ENCODE results near the gene CEP152.

GRCh38 chr15:48723969-48724368 lies 86.9 kb downstream of the CEP152 start:
- TF ChIP-seq, protein P1, sequence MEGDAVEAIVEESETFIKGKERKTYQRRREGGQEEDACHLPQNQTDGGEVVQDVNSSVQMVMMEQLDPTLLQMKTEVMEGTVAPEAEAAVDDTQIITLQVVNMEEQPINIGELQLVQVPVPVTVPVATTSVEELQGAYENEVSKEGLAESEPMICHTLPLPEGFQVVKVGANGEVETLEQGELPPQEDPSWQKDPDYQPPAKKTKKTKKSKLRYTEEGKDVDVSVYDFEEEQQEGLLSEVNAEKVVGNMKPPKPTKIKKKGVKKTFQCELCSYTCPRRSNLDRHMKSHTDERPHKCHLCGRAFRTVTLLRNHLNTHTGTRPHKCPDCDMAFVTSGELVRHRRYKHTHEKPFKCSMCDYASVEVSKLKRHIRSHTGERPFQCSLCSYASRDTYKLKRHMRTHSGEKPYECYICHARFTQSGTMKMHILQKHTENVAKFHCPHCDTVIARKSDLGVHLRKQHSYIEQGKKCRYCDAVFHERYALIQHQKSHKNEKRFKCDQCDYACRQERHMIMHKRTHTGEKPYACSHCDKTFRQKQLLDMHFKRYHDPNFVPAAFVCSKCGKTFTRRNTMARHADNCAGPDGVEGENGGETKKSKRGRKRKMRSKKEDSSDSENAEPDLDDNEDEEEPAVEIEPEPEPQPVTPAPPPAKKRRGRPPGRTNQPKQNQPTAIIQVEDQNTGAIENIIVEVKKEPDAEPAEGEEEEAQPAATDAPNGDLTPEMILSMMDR (IDR thresholded peaks at IDR 0.05), result no peak
- TF ChIP-seq EP300 (IDR thresholded peaks at IDR 0.05), result no peak
- TF ChIP-seq POLR2A (IDR thresholded peaks at IDR 0.05), result no peak

Data from tibial nerve (tissue), 4 donors.